ENCODE results near the gene PSMG4.

DNA sequence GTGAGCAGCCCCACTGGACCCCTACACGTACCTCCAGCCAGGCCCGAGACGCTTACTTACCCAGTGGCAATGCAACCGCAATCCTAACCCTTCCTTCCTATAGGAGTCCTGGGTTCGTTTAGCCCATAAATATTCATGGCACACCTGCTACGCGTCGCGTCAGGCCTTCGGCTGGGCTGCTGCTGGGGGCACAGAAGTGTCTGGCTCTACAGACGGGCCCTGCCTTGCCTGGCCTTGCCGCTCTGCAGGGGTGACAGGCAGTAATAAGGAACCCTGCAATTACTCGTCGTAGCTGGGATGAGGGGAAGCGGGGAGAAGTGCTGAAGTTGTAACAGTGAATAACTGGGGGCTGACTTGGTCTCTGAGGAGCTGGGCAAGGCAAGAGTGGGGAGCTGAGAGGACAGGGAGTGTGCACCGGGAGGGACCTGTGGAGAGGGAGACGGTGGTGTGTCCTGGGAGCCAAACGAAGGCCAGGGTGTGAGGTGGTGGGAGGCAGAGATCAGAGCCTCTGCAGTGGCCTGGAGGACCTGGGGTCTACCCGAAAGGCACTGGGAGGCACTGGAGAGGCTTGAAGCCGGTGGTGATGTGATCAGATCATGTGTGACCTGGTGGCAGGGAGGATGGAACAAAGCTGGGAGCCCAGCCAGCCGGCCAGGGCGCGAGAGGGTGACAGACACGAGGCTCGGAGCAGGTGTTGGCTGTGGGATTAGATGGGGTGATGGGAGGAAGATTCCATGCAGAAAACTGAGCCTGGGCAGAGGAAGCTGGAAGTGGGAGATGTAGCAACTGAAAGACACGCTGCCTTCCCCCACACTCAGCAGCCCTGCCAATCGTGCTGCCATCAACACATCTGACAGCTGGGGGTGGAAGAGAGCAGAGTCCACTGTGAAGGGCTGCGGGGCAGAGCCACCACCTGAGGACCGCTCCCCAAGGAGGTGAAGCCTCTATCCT, 36.4 kb downstream of the PSMG4 start:
- TF ChIP-seq JUNB (IDR thresholded peaks at IDR 0.05) (no peak), PML (IDR thresholded peaks at IDR 0.05; ENCODE audit: low read length) (no peak), POLR2AphosphoS5 (IDR thresholded peaks at IDR 0.05; ENCODE audit: low read length) (no peak), CHD4 (IDR thresholded peaks at IDR 0.05) (no peak), ESRRA (IDR thresholded peaks at IDR 0.05; ENCODE audit: low read length) (no peak), HDAC2 (IDR thresholded peaks at IDR 0.05) (no peak), POLR2A (IDR thresholded peaks at IDR 0.05; ENCODE audit: low read depth, low read length) (no peak), CEBPB (IDR thresholded peaks at IDR 0.05; ENCODE audit: borderline replicate concordance in 1 of 2, low read depth in 2 of 2, low read length in 2 of 2) (no peak), RCOR1 (conservative IDR thresholded peaks at IDR 0.05; ENCODE audit: low read depth, low read length) (no peak), EED (IDR thresholded peaks at IDR 0.05; ENCODE audit: low read depth) (no peak)
- TF ChIP-seq, protein P1, sequence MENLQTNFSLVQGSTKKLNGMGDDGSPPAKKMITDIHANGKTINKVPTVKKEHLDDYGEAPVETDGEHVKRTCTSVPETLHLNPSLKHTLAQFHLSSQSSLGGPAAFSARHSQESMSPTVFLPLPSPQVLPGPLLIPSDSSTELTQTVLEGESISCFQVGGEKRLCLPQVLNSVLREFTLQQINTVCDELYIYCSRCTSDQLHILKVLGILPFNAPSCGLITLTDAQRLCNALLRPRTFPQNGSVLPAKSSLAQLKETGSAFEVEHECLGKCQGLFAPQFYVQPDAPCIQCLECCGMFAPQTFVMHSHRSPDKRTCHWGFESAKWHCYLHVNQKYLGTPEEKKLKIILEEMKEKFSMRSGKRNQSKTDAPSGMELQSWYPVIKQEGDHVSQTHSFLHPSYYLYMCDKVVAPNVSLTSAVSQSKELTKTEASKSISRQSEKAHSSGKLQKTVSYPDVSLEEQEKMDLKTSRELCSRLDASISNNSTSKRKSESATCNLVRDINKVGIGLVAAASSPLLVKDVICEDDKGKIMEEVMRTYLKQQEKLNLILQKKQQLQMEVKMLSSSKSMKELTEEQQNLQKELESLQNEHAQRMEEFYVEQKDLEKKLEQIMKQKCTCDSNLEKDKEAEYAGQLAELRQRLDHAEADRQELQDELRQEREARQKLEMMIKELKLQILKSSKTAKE (IDR thresholded peaks at IDR 0.05; ENCODE audit: low read depth, poor library complexity, severe bottlenecking): no peak
- TF ChIP-seq, protein P2, sequence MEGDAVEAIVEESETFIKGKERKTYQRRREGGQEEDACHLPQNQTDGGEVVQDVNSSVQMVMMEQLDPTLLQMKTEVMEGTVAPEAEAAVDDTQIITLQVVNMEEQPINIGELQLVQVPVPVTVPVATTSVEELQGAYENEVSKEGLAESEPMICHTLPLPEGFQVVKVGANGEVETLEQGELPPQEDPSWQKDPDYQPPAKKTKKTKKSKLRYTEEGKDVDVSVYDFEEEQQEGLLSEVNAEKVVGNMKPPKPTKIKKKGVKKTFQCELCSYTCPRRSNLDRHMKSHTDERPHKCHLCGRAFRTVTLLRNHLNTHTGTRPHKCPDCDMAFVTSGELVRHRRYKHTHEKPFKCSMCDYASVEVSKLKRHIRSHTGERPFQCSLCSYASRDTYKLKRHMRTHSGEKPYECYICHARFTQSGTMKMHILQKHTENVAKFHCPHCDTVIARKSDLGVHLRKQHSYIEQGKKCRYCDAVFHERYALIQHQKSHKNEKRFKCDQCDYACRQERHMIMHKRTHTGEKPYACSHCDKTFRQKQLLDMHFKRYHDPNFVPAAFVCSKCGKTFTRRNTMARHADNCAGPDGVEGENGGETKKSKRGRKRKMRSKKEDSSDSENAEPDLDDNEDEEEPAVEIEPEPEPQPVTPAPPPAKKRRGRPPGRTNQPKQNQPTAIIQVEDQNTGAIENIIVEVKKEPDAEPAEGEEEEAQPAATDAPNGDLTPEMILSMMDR (IDR thresholded peaks at IDR 0.05 in 2 of 3, conservative IDR thresholded peaks at IDR 0.05 in 1 of 3; ENCODE audit: control insufficient read depth in 2 of 3, extremely low read depth in 1 of 3, insufficient read depth in 1 of 3, low read depth in 3 of 3, low read length in 3 of 3): peak in 1 of 3 experiments; percentile 3; a peak in 1 of 6 replicates

Measured in GM12878 (cell line).